8988T (cell line): ENCODE measurements around the gene ANKRD45.
"Not testable (repeated sequence)": the region's sequence is repeated elsewhere in the genome, so short reads cannot be mapped to it uniquely, and the experiment has no call there.

Source experiments
- DNase-seq: peaks from one replicate; pipeline ENCODE4 v3.0.0; 2011

ANKRD45 gene

GRCh38 chr1:173642450-173643139 is 27.1 kb downstream of the ANKRD45 start:
- DNase-seq: not testable (repeated sequence)

- DNase-seq: no peak
These were observed 30.5 kb downstream of the ANKRD45 start for GRCh38 chr1:173639102-173639501.

GRCh38 chr1:173638043-173639021 is 31.3 kb downstream of the ANKRD45 start:
- no peak for DNase-seq

- not testable (repeated sequence) for DNase-seq
These were observed 32.2 kb downstream of the ANKRD45 start for GRCh38 chr1:173637236-173638042.

DNA sequence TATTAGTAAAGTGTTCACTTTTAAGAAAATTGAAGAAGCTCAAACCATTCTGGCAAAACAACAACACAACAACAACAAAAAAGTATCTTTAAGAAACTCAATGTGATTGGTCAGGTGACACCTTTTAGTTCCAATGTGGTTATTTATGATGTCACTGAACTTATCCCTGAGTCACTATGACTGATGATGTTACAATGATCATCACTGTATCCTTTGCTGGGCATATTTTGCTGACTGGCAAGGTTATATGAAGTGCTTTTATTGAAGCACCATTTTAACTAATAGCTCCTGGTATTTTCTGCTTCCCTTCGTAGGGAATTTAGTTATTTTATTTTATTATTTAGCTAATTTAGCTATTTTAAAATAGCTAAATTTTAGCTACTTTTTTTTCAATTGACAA is 34.5 kb downstream of the ANKRD45 start, which contains the start of gene TEX50:
TSS of gene TEX50 (plus strand) at position 223 of the 400 bp plus-strand sequence. CDS start 184 bp downstream, outside the sequence.
- DNase-seq: no peak

DNA sequence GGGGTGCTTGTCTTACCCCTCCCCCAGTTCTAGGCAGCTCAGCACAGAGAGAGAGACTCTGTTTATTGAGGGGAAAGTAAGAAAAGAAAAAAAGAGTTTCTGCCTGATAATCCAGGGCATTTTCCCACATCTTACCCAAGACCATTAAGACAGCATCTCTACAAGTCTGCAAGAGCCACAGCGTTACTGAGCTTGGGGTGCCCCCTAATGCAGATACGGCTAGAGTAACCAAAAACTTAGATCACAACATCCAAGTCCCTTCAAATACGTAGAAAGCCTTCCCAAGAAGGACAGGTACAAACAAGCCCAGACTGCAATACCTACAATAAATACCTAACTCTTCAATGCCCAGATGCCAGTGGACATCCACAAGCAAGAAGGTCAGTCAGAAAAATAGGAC is 40.8 kb downstream of the ANKRD45 start:
- DNase-seq: no peak

DNA sequence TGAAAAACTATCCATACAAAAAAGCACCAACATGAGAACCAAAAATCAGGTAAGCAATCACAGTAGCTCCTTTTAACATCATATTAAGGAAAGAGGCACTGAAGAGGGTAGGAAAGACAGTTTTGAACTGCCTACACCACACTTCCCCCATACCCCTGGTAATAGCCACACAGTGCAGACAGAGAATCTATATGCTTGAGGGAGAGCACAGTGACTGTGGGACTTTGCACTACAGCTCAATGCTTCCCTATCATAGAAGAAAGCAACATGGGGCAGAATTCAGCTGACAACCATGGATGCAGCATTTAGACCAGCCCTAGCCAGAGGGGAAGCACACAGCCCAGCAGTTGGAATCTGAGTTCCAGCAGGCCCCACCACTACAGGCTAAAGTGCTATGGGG is 42.4 kb downstream of the ANKRD45 start:
- no peak for DNase-seq

DNA sequence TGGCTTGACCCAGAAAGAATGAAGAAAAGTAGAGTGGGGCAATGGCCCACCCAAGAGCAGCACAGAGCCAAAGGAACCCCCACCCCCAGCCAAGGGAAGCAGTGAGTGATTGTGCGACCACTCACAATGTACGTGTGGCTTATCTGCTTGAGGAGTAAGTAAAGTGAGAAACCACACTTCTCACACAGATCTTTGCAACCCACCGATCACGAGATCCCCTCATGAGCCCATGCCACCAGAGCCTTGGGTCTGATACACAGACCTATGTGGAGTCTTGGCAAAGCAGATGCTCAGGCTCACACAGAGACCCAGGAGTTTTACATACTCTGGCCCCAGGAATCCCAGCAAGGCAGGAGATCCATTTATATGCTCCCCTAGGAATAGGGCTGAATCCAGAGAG is 52.8 kb downstream of the ANKRD45 start:
- no peak for DNase-seq

DNA sequence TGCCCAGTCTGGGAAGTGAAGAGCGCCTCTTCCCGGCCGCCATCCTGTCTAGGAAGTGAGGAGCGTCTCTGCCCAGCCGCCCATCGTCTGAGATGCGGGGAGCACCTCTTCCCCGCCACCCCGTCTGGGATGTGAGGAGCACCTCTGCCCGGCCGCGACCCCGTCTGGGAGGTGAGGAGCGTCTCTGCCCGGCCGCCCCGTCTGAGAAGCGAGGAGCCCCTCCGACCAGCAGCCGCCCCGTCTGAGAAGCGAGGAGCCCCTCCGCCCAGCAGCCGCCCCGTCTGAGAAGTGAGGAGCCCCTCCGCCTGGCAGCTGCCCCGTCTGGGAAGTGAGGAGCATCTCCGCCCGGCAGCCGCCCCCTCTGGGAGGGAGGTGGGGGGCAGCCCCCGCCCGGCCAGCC is 56.6 kb downstream of the ANKRD45 start:
- not testable (repeated sequence) for DNase-seq

- DNase-seq: no peak
These were observed 61.0 kb downstream of the ANKRD45 start for GRCh38 chr1:173608503-173609216.

GRCh38 chr1:173603056-173603591 is 66.5 kb downstream of the ANKRD45 start, which contains the start of gene SLC9C2:
TSS of gene SLC9C2 (minus strand) at chr1:173603072. CDS start at chr1:173601776, 1,296 bp downstream.
- no peak for DNase-seq

DNA sequence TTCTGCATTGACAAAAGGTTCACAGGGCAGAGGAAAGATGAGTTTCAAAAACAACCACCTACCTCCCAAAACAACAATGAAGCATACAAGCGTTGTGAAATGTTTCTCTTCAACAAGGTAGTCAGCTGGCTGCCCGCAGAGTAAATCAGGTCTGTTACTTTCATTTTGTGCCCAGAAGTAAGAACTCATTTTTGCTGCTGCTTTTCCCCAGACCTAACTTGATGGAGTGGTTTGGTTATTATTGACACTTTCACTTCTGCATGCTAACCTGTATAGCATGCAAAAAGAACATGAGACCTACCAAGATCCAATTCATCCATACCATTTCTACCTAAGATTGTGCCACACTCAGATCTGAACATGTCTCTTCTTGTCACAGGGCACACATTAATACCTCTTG is 68.1 kb downstream of the ANKRD45 start:
- no peak for DNase-seq

GRCh38 chr1:173596097-173596825 is 73.4 kb downstream of the ANKRD45 start:
- no peak for DNase-seq

GRCh38 chr1:173591138-173591537 is 78.5 kb downstream of the ANKRD45 start:
- not testable (repeated sequence) for DNase-seq

GRCh38 chr1:173590557-173590956 is 79.1 kb downstream of the ANKRD45 start:
- DNase-seq: no peak

DNA sequence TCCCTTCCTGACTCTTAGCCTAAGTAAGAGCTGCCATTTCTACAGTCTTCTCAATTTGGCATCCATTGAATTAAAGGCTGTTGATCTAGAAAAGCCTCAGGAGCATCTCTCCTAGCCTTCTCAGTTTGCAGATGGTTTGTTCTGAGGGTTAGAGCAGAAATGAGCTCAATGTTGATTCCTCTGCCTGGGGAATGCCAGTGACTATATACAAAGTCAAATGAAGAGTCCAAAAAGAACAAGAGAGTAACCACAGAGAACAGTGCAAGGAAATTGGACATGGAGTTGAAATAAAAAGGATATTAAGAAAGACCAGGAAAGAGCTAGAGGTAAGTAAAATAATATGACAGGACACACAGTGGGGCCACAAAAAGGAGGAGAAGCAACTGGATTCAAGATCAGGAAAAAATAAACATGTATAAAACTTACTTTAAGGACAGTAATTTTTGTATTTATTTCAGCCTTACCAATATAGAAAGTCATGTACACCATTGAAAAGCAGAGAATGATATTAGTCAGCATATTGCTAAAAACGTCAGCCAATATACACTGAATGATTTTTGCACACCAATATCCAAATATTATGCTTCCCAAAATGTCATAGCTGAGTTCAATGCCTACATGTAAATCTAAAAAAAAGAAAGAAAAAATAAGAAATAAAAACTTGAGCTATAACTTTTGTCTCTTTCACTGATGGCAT is 88.1 kb downstream of the ANKRD45 start:
- DNase-seq: no peak

GRCh38 chr1:173580658-173581057 is 89.0 kb downstream of the ANKRD45 start:
- DNase-seq: no peak

- DNase-seq: no peak
These were observed 89.6 kb downstream of the ANKRD45 start for GRCh38 chr1:173580071-173580470.

GRCh38 chr1:173573596-173573995 is 96.1 kb downstream of the ANKRD45 start:
- DNase-seq: no peak

DNA sequence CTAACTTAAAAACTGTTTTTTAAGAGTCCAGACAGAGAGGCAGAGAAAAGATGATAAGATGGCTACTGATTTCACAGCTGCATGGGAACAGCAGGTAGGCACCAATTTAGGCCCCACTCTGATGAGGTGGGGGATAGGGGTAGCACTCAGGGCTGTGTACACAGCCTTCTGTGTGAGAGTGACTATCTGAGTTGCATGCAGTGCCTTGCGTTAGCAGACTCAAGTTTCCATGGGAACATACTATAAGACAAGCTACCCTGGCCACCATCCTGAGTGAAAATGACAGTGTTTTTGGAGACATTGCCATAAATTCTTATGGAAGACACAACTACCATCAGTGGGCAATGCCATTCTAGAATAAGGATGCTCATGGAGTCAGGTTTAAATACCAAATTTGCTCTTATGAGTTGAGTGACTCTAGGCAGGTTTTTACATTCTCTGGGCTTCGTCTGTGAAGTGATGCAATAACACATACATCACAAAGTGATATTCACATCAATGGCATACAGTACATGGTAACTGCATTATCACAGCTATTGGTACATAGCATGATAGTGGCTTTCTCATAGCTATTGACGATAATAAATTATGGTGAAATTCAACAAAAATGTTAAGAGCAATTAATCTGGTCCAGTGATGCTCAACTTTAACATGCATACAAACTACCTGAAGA is 97.3 kb downstream of the ANKRD45 start:
- DNase-seq: no peak
